K562 (cell line): Measurements from ENCODE around the gene ZNF124. TPM values are rescaled to one million over a fixed set of nuclear protein-coding genes. Genes with fewer than 3 reads are reported as not detected.

Source experiments
- ATAC-seq: fragments of 200-7000 bp; cut with Tn5 transposase; 3 replicates; pipeline ENCODE4 v1.9.1; 2020; ENCODE audit warnings: moderate library complexity
- BruUV-seq: library from RNA; stranded (reverse); fragments of 400-500 nt; replicated peaks from 2 replicates; lab custom pipeline; 2021; lab: Mats Ljungman, UMichigan
- CTCF ChIA-PET: fragments of 300-600 bp; formaldehyde crosslinking; extraction: SDS; loops from one replicate; lab custom pipeline; 2021; ENCODE audit warnings: low intra/inter-chr PET ratio; lab: Yijun Ruan, JAX
- POLR2A ChIA-PET: fragments of 300-600, 350-650 bp; sonication (Branson Sonifier 250); formaldehyde crosslinking; extraction: SDS; loops from one replicate; lab custom pipeline; 2021; ENCODE audit warnings: antibody characterized with exemption, inconsistent platforms; lab: Yijun Ruan, JAX
- DNase-seq, 4 experiments: peaks; one replicate each; pipeline versions ENCODE4 v3.0.0 to v3.0.0-alpha.2; 2011 to 2018; ENCODE audit warnings: low spot score in 3 of 4, mixed read lengths in 3 of 4; ENCODE audit errors: extremely low read depth in 1 of 4
- FAIRE-seq: peaks from 2 replicates; lab custom pipeline; 2011; peaks lifted over from hg19 to GRCh38; lab: Jason Lieb, UNC
- H2AFZ ChIP-seq: 2 replicates; pipeline ENCODE4 v1.6.0; 2011; ENCODE audit warnings: low read depth, low read length, control low read depth, inconsistent platforms
- H3K27ac ChIP-seq: fragments of 200-600 bp; 3 replicates; pipeline ENCODE4 v1.8.0; 2011; ENCODE audit warnings: low read depth, mild to moderate bottlenecking, control low read depth, inconsistent platforms, low read length, moderate library complexity, mixed read lengths; ENCODE audit errors: extremely low read depth
- H3K27me3 ChIP-seq, 2 experiments: fragments of 300-600 bp in 1 of 2; 2 replicates in 1 of 2; 3 replicates in 1 of 2; pipeline versions ENCODE4 v1.6.0 to v1.8.0; 2011; ENCODE audit warnings: inconsistent platforms in 2 of 2, low read length in 2 of 2, mild to moderate bottlenecking in 1 of 2, mixed read lengths in 1 of 2, moderate library complexity in 1 of 2; ENCODE audit not compliant: control insufficient read depth in 2 of 2, insufficient read depth in 2 of 2
- H3K36me3 ChIP-seq: fragments of 300-600 bp; 3 replicates; pipeline ENCODE4 v1.8.0; 2011; ENCODE audit warnings: mild to moderate bottlenecking, low read length, inconsistent platforms; ENCODE audit not compliant: control insufficient read depth, insufficient read depth
- H3K4me1 ChIP-seq, 2 experiments: fragments of 200-600 bp in 1 of 2; replicated peaks in 1 of 2; 2 replicates in 1 of 2; 3 replicates in 1 of 2; pipeline versions ENCODE4 v1.5.1 to v1.8.0; 2011; ENCODE audit warnings: inconsistent platforms in 2 of 2, low read length in 2 of 2, mild to moderate bottlenecking in 1 of 2, mixed read lengths in 1 of 2, moderate library complexity in 1 of 2; ENCODE audit not compliant: control insufficient read depth in 2 of 2, insufficient read depth in 2 of 2
- H3K4me2 ChIP-seq: 2 replicates; pipeline ENCODE4 v1.6.1; 2011; ENCODE audit warnings: low read length, control low read depth, inconsistent platforms, mixed read lengths; ENCODE audit not compliant: insufficient read depth
- H3K4me3 ChIP-seq: fragments of 200-600 bp; sonication (generic), shearing (Covaris generic); 2 replicates; pipeline ENCODE4 v1.5.1; 2016; ENCODE audit warnings: control low read depth, inconsistent platforms
- H3K79me2 ChIP-seq: fragments of 200-600 bp; 3 replicates; pipeline ENCODE4 v1.8.0; 2011; ENCODE audit warnings: low read length, inconsistent platforms; ENCODE audit not compliant: control insufficient read depth, insufficient read depth
- H3K9ac ChIP-seq, 2 experiments: 2 replicates each; pipeline versions ENCODE4 v1.6.0 to v1.6.1; 2011; ENCODE audit warnings: low read depth in 2 of 2, low read length in 2 of 2, control low read depth in 1 of 2, inconsistent platforms in 1 of 2, mild to moderate bottlenecking in 1 of 2, mixed read lengths in 1 of 2; ENCODE audit not compliant: insufficient read depth in 1 of 2
- H3K9me1 ChIP-seq: one replicate; pipeline ENCODE4 v1.6.0; 2011; ENCODE audit warnings: inconsistent platforms, mild to moderate bottlenecking, low read length, moderate library complexity; ENCODE audit not compliant: control insufficient read depth, insufficient read depth
- H3K9me3 ChIP-seq: replicated peaks from 2 replicates; pipeline ENCODE4 v1.5.1; 2011; ENCODE audit warnings: low read depth, low read length, inconsistent platforms; ENCODE audit not compliant: control insufficient read depth, insufficient read depth
- H4K20me1 ChIP-seq: replicated peaks from 2 replicates; pipeline ENCODE4 v1.6.1; 2011; ENCODE audit warnings: low read length, inconsistent platforms, mixed read lengths; ENCODE audit not compliant: control insufficient read depth, insufficient read depth
- FOSL1 ChIP-seq: fragments of 200-800 bp; sonication (Bioruptor generic); conservative IDR thresholded peaks from 2 replicates; pipeline ENCODE4 v1.6.1; 2016; ENCODE audit warnings: missing genetic modification characterization, missing compliant biosample characterization
- HOXB6 ChIP-seq: fragments of 250-450 bp; sonication (Bioruptor Pico); IDR thresholded peaks from 2 replicates; pipeline ENCODE4 v1.5.1; 2022; ENCODE audit warnings: mild to moderate bottlenecking, borderline replicate concordance
- IFI16 ChIP-seq: fragments of 250-450 bp; sonication (Bioruptor Pico); IDR thresholded peaks from 2 replicates; pipeline ENCODE4 v2.1.2; 2022; ENCODE audit warnings: mild to moderate bottlenecking, inconsistent platforms
- JUNB ChIP-seq: fragments of 450-650 bp; formaldehyde crosslinking; conservative IDR thresholded peaks from 2 replicates; pipeline ENCODE4 v1.4.0; 2020; ENCODE audit warnings: mild to moderate bottlenecking
- NR3C1 ChIP-seq: sonication (generic); formaldehyde crosslinking; IDR thresholded peaks from 2 replicates; pipeline ENCODE4 v1.8.1; 2022; ENCODE audit warnings: missing genetic modification reagents
- NUFIP1 ChIP-seq: fragments of 450-650 bp; IDR thresholded peaks from 2 replicates; pipeline ENCODE4 v1.6.1; 2018; ENCODE audit not compliant: partially characterized antibody
- PKNOX1 ChIP-seq: fragments of 450-650 bp; IDR thresholded peaks from 2 replicates; pipeline ENCODE4 v1.6.1; 2016
- PTRF ChIP-seq: fragments of 450-650 bp; IDR thresholded peaks from 2 replicates; pipeline ENCODE4 v1.6.1; 2016; ENCODE audit warnings: mild to moderate bottlenecking, missing genetic modification characterization, missing compliant biosample characterization
- SREBF2 ChIP-seq: sonication (generic); formaldehyde crosslinking; IDR thresholded peaks from 2 replicates; pipeline ENCODE4 v1.4.0; 2020; ENCODE audit warnings: mild to moderate bottlenecking, missing genetic modification reagents
- TAF1 ChIP-seq: IDR thresholded peaks from 2 replicates; pipeline ENCODE4 v1.6.1; 2011; ENCODE audit warnings: mild to moderate bottlenecking, low read length, moderate library complexity; ENCODE audit not compliant: insufficient read depth, control insufficient read depth, severe bottlenecking; ENCODE audit errors: extremely low read depth
- TSC22D4 ChIP-seq: fragments of 450-650 bp; IDR thresholded peaks from 2 replicates; pipeline ENCODE4 v1.6.1; 2016; ENCODE audit warnings: missing genetic modification characterization, missing biosample characterization, control low read depth
- XRCC5 ChIP-seq: fragments of 200-400 bp; formaldehyde crosslinking; IDR thresholded peaks from 2 replicates; pipeline ENCODE4 v1.6.1; 2017; ENCODE audit warnings: low read depth, mild to moderate bottlenecking, low read length
- ZNF217 ChIP-seq: sonication (generic); formaldehyde crosslinking; IDR thresholded peaks from 2 replicates; pipeline ENCODE4 v1.8.0; 2022; ENCODE audit warnings: mild to moderate bottlenecking, missing genetic modification reagents
- ZNF316 ChIP-seq: fragments of 450-650 bp; IDR thresholded peaks from 2 replicates; pipeline ENCODE4 v1.6.1; 2016
- ZNF695 ChIP-seq: fragments of 450-650 bp; formaldehyde crosslinking; IDR thresholded peaks from 2 replicates; pipeline ENCODE4 v1.4.0; 2020; ENCODE audit warnings: mild to moderate bottlenecking, moderate library complexity
- ZNF707 ChIP-seq: fragments of 250-450 bp; sonication (Bioruptor Pico); conservative IDR thresholded peaks from 2 replicates; pipeline ENCODE4 v1.8.0; 2022; ENCODE audit warnings: inconsistent platforms, mild to moderate bottlenecking, moderate library complexity
- ZZZ3 ChIP-seq: fragments of 450-650 bp; IDR thresholded peaks from 2 replicates; pipeline ENCODE4 v1.6.1; 2016; ENCODE audit warnings: antibody characterized with exemption, mild to moderate bottlenecking, moderate library complexity
- WGBS: fragments of 100-300 bp; shearing (Covaris generic); methylation state at CpG from one replicate; pipeline ENCODE4 v1.1.6; 2016; ENCODE audit warnings: low coverage, mixed read lengths; ENCODE audit not compliant: insufficient coverage; ENCODE audit errors: missing lambda C conversion rate; 5-methylcytosine and 5-hydroxymethylcytosine counted together
- in situ Hi-C: fragments of 300-500 bp; cut with MboI; formaldehyde crosslinking; loops from 4 replicates; pipeline ENCODE4 v1.15.0; 2018; ENCODE audit warnings: inconsistent platforms, mixed read lengths
- intact Hi-C: fragments of 100-400 bp; cut with micrococcal nuclease; formaldehyde crosslinking; loops from 2 replicates; pipeline ENCODE4 v1.14.2; 2022
- polyA plus RNA-seq, 8 experiments: library from polyadenylated mRNA; depleted of rRNA in 4 of 8; stranded (reverse) in 5 of 8; unstranded in 3 of 8; fragments of >200 nt; fragmentation: Nextera tagmentation in 2 of 8; fragmentation: Illumina TruSeq in 1 of 8; extraction: Ambion mirVana in 2 of 8; extraction: Trizol in 1 of 8; gene quantifications; 2 replicates each; pipeline versions ENCODE4 v1.2.1 to v1.2.3, GENCODE V29; 2011 to 2014; ENCODE audit warnings: inconsistent platforms in 1 of 8, missing spikeins in 1 of 8
- total RNA-seq, 7 experiments: library from RNA; depleted of rRNA in 6 of 7; stranded (reverse); fragments of >200 nt in 6 of 7; fragmentation: Illumina TruSeq in 2 of 7; extraction: Trizol in 2 of 7; gene quantifications; 2 replicates each; pipeline versions ENCODE4 v1.2.1 to v1.2.3, GENCODE V29; 2011 to 2021; ENCODE audit warnings: low replicate concordance in 1 of 7
- TF ChIP-seq, protein P1 (sequence below): sonication (generic); formaldehyde crosslinking; IDR thresholded peaks from 2 replicates; pipeline ENCODE4 v1.8.0; 2022; ENCODE audit warnings: mild to moderate bottlenecking, missing genetic modification reagents
- TF ChIP-seq, protein P2 (sequence below): fragments of 250-450 bp; sonication (Bioruptor Pico); IDR thresholded peaks from 2 replicates; pipeline ENCODE4 v1.5.0; 2021

ZNF124 gene
- total and polyA plus RNA-seq, 9 of the 15 experiments (the other 6 are each of a cell fraction or from before 2014, with no cell fraction given): 7.6 to 71.5 (median 20.2) TPM

- peaks cover 5% of the 10 kb centered on the region for H3K9me1 ChIP-seq
- no peaks in the 10 kb centered on the region for H3K27me3 ChIP-seq
- CTCF ChIA-PET: interaction anchor here (0.6 kb wide), 1 partner anchor 50 kb away, joined by 4 read pairs; no protein-coding TSS in a partner anchor
- intact Hi-C loops (loop anchor here (5.0 kb wide), 1 partner anchor 101 kb away; no protein-coding TSS in a partner anchor), in situ Hi-C loops (no loop called here)
- no TSS peak for BruUV-seq
- H4K20me1 ChIP-seq: 0 out of 2 replicates have a peak, but pooled peaks cover 9% of the 10 kb centered on the region
- H3K4me2 ChIP-seq: no peak overlapping the region
- FAIRE-seq (no peak), DNase-seq (no peak), ATAC-seq (no peak)
- no peaks in the 10 kb centered on the region for H3K9me3 ChIP-seq
- POLR2A ChIA-PET: interaction anchor here (0.5 to 1.3 kb wide), 3 partner anchors 8 to 21 kb away, joined by 3 to 5 read pairs (median 4); no protein-coding TSS in a partner anchor
- H3K27ac ChIP-seq: no peak overlapping the region
- H3K36me3 ChIP-seq: peaks cover 16% of the 10 kb centered on the region; the same call in 1 of the 3 replicates
- H3K4me3 ChIP-seq: no peak overlapping the region
- H2AFZ ChIP-seq: peak overlapping the region; percentile 95; the same call in 1 of the 2 replicates
- H3K4me1 ChIP-seq: peaks cover 16 to 24% of the 10 kb centered on the region in 2 experiments
- H3K9ac ChIP-seq: no peak overlapping the region
- WGBS: 0% methylated on average over 1 of the region's 1 CpG
- H3K79me2 ChIP-seq: peaks cover 27% of the 10 kb centered on the region
- TF ChIP-seq TSC22D4 (tag) (no peak), XRCC5 (no peak), FOSL1 (tag) (peak; percentile 76), ZZZ3 (no peak), JUNB (CRISPR knock-in tag) (0 out of 2 replicates have a peak, but pooled peaks have one; percentile 37), ZNF316 (peak; percentile 76), NUFIP1 (no peak), NR3C1 (no peak), IFI16 (no peak), PKNOX1 (no peak; the same call in 1 of the 2 replicates), TAF1 (no peak), ZNF707 (CRISPR knock-in tag) (no peak), HOXB6 (CRISPR knock-in tag) (no peak), ZNF217 (no peak), ZNF695 (CRISPR knock-in tag) (no peak), SREBF2 (no peak), PTRF (tag) (no peak)
- TF ChIP-seq, protein P1, sequence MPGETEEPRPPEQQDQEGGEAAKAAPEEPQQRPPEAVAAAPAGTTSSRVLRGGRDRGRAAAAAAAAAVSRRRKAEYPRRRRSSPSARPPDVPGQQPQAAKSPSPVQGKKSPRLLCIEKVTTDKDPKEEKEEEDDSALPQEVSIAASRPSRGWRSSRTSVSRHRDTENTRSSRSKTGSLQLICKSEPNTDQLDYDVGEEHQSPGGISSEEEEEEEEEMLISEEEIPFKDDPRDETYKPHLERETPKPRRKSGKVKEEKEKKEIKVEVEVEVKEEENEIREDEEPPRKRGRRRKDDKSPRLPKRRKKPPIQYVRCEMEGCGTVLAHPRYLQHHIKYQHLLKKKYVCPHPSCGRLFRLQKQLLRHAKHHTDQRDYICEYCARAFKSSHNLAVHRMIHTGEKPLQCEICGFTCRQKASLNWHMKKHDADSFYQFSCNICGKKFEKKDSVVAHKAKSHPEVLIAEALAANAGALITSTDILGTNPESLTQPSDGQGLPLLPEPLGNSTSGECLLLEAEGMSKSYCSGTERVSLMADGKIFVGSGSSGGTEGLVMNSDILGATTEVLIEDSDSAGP: no peak
- TF ChIP-seq, protein P2, sequence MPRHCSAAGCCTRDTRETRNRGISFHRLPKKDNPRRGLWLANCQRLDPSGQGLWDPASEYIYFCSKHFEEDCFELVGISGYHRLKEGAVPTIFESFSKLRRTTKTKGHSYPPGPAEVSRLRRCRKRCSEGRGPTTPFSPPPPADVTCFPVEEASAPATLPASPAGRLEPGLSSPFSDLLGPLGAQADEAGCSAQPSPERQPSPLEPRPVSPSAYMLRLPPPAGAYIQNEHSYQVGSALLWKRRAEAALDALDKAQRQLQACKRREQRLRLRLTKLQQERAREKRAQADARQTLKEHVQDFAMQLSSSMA (CRISPR knock-in tag): 0 out of 2 replicates have a peak, but pooled peaks have one; percentile 43
These were observed 41.1 kb upstream of the ZNF124 start for GRCh38 chr1:247212627-247213617.
